Brain microvascular endothelial cell (primary cell): ENCODE results near the gene BMP7.

ENCODE experiments used
- DNase-seq: peaks from one replicate; pipeline ENCODE4 v3.0.0-alpha.2; 2020
- H3K27ac ChIP-seq: fragments of 250-450 bp; sonication (Bioruptor Pico); 2 replicates; pipeline ENCODE4 v1.5.1; 2020; ENCODE audit warnings: mild to moderate bottlenecking, moderate library complexity
- H3K27me3 ChIP-seq: fragments of 250-450 bp; sonication (Bioruptor Pico); replicated peaks from 2 replicates; pipeline ENCODE4 v1.5.1; 2020; ENCODE audit warnings: mild to moderate bottlenecking
- H3K36me3 ChIP-seq: fragments of 250-450 bp; sonication (Bioruptor Pico); replicated peaks from 2 replicates; pipeline ENCODE4 v1.5.1; 2020; ENCODE audit warnings: mild to moderate bottlenecking
- H3K4me3 ChIP-seq: 2 replicates; pipeline ENCODE4 v1.5.1; 2011; ENCODE audit warnings: low read depth, mild to moderate bottlenecking, control low read depth, low read length, moderate library complexity
- CTCF ChIP-seq: IDR thresholded peaks from 2 replicates; pipeline ENCODE4 v1.5.1; 2011; ENCODE audit warnings: low read depth, mild to moderate bottlenecking, moderate library complexity, low read length, control low read depth, inconsistent platforms; ENCODE audit errors: missing control alignments
- in situ Hi-C: cut with HindIII; loops from 2 replicates; pipeline ENCODE4 v1.10.0; 2017; ENCODE audit warnings: low sequenced_read_pairs, low pct_ligation_motif_present

BMP7 gene

DNA sequence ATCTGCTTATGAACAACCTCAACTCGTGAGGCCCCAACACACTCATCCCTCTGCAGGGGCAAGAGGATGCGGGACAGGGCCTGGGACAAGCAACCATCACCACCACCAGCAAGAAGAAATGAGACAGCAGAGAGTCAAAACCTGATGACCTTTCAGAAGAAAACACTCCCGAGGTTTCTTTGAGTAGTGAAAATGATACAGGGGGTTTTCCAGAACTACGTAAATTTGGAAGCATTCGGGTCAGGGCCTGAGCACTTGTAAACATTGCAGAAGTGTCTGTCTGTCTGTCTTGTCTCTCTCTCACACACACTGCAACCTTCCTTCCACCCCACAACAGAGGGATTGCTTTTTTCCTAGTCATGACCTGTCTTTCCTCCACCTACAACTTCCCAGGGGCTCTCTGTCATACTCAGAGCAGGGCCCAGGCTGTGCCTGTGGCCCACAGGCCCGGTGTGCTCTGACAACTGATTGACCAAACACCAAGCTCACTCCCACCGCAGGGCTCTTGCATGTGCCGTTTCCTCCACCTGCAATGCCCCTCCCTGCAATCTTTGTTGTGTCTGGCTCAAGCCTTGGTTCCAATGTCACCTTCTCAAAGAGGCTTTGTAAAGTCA is 90.9 kb downstream of the BMP7 start:
- in situ Hi-C loops: no loop called here
- TF ChIP-seq CTCF: no peak
- DNase-seq: no peak

GRCh38 chr20:57174737-57175136 is 91.7 kb downstream of the BMP7 start:
- Histone ChIP-seq H3K4me3 (no peak overlapping the region), H3K36me3 (no peaks in the 10 kb centered on the region), H3K27me3 (no peaks in the 10 kb centered on the region), H3K27ac (no peak overlapping the region)
- no peak for DNase-seq
- in situ Hi-C loops: no loop called here
- TF ChIP-seq CTCF: no peak

More for the DNA sequence above, 90.9 kb downstream of the BMP7 start:
- Histone ChIP-seq H3K27ac (no peak overlapping the region), H3K4me3 (no peak overlapping the region), H3K27me3 (no peaks in the 10 kb centered on the region), H3K36me3 (no peaks in the 10 kb centered on the region)

GRCh38 chr20:57173986-57174385 is 92.5 kb downstream of the BMP7 start:
- Histone ChIP-seq H3K27ac (no peak overlapping the region), H3K36me3 (no peaks in the 10 kb centered on the region), H3K4me3 (no peak overlapping the region), H3K27me3 (no peaks in the 10 kb centered on the region)
- TF ChIP-seq CTCF: no peak
- in situ Hi-C loops: no loop called here
- DNase-seq: no peak

GRCh38 chr20:57173041-57173440 is 93.4 kb downstream of the BMP7 start:
- no peak overlapping the region for H3K27ac ChIP-seq
- no peaks in the 10 kb centered on the region for H3K36me3 ChIP-seq
- H3K27me3 ChIP-seq: no peaks in the 10 kb centered on the region
- no peak overlapping the region for H3K4me3 ChIP-seq
- TF ChIP-seq CTCF: no peak
- DNase-seq: no peak
- in situ Hi-C loops: no loop called here

- no peak overlapping the region for H3K27ac ChIP-seq
- H3K4me3 ChIP-seq: no peak overlapping the region
- in situ Hi-C loops: no loop called here
- no peaks in the 10 kb centered on the region for H3K36me3 ChIP-seq
- no peak for DNase-seq
- no peak for TF ChIP-seq CTCF
- no peaks in the 10 kb centered on the region for H3K27me3 ChIP-seq
Measured at GRCh38 chr20:57170343-57170742, 96.1 kb downstream of the BMP7 start.

DNA sequence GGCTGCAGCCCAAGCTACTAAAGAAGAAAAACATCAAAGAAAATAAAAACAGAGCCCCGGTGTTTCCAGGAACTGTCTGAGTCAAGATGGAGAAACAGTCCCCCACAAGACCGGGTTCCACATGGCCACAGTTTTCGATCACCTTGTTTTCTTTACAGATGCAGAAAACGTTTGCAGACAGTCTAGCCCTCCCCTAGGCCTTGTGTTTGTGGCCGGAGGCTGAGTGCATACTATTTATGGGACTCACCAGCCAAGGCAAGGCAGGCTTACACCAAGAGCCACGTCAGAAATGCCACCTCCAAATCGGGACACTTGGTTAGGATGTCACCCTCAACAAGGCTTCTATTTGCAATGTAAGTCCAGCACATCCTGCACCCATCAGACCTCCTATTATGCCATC is 97.3 kb downstream of the BMP7 start:
- DNase-seq: no peak
- Histone ChIP-seq H3K4me3 (no peak overlapping the region), H3K27ac (no peak overlapping the region), H3K36me3 (no peaks in the 10 kb centered on the region), H3K27me3 (no peaks in the 10 kb centered on the region)
- TF ChIP-seq CTCF: no peak
- in situ Hi-C loops: no loop called here
